ENCODE data around the gene PDE6C.

Gene PDE6C

GRCh38 chr10:93652857-93653256, 40.5 kb downstream of the PDE6C start:
- CTCF ChIA-PET = no interaction called here
- POLR2A ChIA-PET = no interaction called here
- DNase-seq (ENCODE audit: extremely low spot score) = no peak
- no peak for TF ChIP-seq CTCF (IDR thresholded peaks at IDR 0.05; ENCODE audit: control extremely low read depth, extremely low read depth, low read depth, missing control alignments)

- ChIA-PET POLR2A (no interaction called here), CTCF (interaction anchor here (1.6 kb wide), 1 partner anchor 27 kb away, joined by 3 read pairs; no protein-coding TSS in a partner anchor)
These were observed 41.9 kb downstream of the PDE6C start for GRCh38 chr10:93654201-93654600.

DNA sequence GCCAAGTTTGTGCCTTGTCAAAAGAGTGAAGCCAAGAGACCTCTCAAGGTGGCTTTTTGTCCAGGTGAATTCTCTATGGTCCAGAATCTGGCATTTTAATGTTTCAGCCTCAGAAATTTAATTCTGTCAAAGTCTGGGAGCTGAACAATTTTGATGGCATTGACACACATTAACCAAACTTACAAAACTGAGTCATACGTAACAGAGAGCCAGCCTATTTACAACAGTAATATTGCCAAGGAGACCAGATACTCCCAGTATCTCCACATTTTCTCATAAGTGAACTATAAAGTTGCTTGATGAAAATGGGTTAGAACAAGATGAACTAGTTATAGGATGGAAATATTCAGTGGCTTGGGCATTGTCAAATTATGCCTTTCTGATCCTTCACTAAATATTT, 43.8 kb downstream of the PDE6C start:
- POLR2A ChIA-PET = no interaction called here
- CTCF ChIA-PET = no interaction called here
- no peak for TF ChIP-seq CTCF (IDR thresholded peaks at IDR 0.05; ENCODE audit: control extremely low read depth, extremely low read depth, low read depth, missing control alignments)

More at GRCh38 chr10:93654201-93654600, 41.9 kb downstream of the PDE6C start:
- TF ChIP-seq CTCF (IDR thresholded peaks at IDR 0.05; ENCODE audit: control extremely low read depth, extremely low read depth, low read depth, missing control alignments) = no peak
- DNase-seq (ENCODE audit: extremely low spot score) = no peak

GRCh38 chr10:93657757-93658156, 45.4 kb downstream of the PDE6C start:
- ChIA-PET POLR2A (no interaction called here), CTCF (no interaction called here)
- DNase-seq (ENCODE audit: extremely low spot score) = no peak

More for the DNA sequence above, 43.8 kb downstream of the PDE6C start:
- no peak for DNase-seq (ENCODE audit: extremely low spot score)

GRCh38 chr10:93666030-93666429, 53.7 kb downstream of the PDE6C start:
- TF ChIP-seq CTCF (IDR thresholded peaks at IDR 0.05; ENCODE audit: control extremely low read depth, extremely low read depth, low read depth, missing control alignments) = no peak
- POLR2A ChIA-PET = no interaction called here
- no peak for DNase-seq (ENCODE audit: extremely low spot score)
- CTCF ChIA-PET = no interaction called here

More at GRCh38 chr10:93657757-93658156, 45.4 kb downstream of the PDE6C start:
- TF ChIP-seq CTCF (IDR thresholded peaks at IDR 0.05; ENCODE audit: control extremely low read depth, extremely low read depth, low read depth, missing control alignments) = no peak

DNA sequence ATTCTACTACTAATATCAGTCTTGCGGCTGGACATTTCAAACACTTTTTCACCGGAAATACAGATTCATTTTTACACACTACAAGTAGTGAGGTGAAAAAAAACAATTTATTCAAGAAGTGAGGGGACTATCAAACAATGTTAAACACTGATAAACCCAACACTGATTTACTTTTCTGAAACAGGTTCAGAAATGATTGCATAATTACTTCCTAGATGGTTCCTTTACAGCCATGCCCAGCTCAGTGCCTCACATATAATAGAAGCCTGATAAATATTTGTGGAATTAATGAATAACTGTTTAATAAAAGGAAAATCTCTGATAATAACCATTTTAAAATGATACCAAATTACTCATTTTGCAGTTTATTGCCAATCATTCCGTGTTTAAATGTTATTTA, 55.5 kb downstream of the PDE6C start:
- POLR2A ChIA-PET = no interaction called here
- no peak for TF ChIP-seq CTCF (IDR thresholded peaks at IDR 0.05; ENCODE audit: control extremely low read depth, extremely low read depth, low read depth, missing control alignments)
- CTCF ChIA-PET = no interaction called here

DNA sequence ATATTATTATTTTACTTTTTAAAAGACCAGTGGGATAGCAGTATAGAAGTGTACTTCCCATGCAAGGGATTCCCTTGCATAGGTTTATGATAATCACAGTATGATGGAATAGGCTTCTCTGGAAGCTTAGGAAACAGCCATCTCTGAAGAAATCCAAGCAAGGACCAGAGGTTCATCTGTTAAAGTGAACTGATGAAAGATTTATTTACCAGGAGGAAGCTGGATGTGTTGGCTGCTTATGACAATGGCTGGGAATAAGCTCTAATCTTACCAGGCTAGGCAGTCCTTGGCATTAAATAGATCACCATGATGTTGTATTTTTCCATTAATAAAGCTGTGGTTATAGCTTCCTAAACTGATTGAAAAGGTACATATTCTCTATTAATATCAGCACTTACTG, 58.0 kb downstream of the PDE6C start:
- no peak for DNase-seq (ENCODE audit: extremely low spot score)
- POLR2A ChIA-PET = no interaction called here
- CTCF ChIA-PET = interaction anchor here (0.9 to 1.3 kb wide), 2 partner anchors 10 to 116 kb away, joined by 3 to 6 read pairs; no protein-coding TSS in a partner anchor
- TF ChIP-seq CTCF (IDR thresholded peaks at IDR 0.05; ENCODE audit: control extremely low read depth, extremely low read depth, low read depth, missing control alignments) = no peak

More for the DNA sequence above, 55.5 kb downstream of the PDE6C start:
- DNase-seq (ENCODE audit: extremely low spot score) = no peak

Measured in GM10248 (cell line).